GM19239 (cell line): ENCODE data around the gene PF4V1.

Source experiments
- DNase-seq: peaks from one replicate; pipeline ENCODE4 v3.0.0; 2011; ENCODE audit warnings: low spot score; ENCODE audit not compliant: insufficient read length
- FAIRE-seq: peaks from 2 replicates; lab custom pipeline; 2011; peaks lifted over from hg19 to GRCh38; lab: Jason Lieb, UNC

Gene PF4V1

GRCh38 chr4:73853246-73853704 lies at the start of gene PF4V1:
PF4V1 (plus strand) TSS chr4:73853296; CDS start chr4:73853363, 67 bp downstream.
- DNase-seq, result no peak
- no peak for FAIRE-seq

DNA sequence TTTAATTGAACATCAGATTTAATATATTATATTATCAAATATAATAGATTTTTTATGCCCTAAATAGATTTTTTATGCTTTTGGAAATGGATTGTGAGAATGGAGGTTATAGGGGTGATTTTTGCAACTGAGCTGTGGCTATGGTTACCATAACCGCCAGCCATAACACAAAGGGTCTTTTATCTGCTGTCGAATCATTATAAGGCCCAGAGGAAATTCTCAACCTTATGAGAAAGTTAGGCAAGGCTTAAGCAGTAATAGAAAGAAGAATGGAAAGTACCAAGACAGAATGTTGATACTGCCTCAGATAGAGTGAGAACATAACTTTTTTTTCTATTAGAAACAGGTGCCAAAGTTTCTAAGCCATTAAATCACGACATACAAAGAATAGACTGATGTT lies 42.9 kb upstream of the PF4V1 start:
- no peak for FAIRE-seq
- DNase-seq, result no peak

GRCh38 chr4:73811841-73812240 lies 41.3 kb upstream of the PF4V1 start:
- no peak for DNase-seq
- FAIRE-seq, result no peak

GRCh38 chr4:73814679-73815078 lies 38.4 kb upstream of the PF4V1 start:
- DNase-seq (no peak), FAIRE-seq (no peak)

DNA sequence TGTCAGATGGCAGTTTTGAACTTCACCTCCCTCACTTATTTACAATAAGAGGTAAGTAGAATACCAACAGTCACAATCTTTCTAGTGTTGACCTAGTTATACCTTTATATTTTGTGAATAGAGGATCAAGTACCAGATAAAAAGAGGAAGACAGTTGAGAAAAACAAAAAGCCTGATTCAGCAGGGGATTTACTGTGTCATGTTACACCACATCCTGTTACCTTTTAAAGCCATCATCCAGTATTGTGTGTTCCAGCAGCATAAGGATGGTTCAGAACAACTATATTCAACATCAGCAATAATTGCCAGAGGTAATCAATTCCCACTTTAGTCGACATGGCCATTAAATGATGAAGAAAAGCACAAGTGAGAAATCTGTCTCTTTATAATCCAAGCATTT lies 38.0 kb upstream of the PF4V1 start:
- DNase-seq (no peak), FAIRE-seq (no peak)

DNA sequence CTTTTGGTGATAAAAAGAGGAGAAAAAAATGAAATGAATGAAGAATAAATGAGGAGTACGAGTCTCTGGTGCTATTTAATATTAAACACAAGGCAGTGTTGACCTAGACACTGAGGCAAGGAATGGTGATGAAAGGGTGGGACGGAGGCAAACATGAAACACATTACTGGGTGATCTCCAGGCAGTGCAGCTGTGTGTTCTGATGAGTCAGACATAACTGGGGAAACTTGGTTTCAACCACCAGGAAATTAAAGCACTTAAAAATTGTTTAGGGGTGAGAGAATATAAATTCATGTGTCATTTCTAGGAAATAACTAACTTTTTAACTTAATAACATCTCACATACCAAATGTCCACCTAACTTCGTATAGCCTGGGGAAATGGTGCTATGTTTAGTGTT lies 36.3 kb upstream of the PF4V1 start:
- FAIRE-seq (no peak), DNase-seq (no peak)

GRCh38 chr4:73817341-73817740 lies 35.8 kb upstream of the PF4V1 start:
- no peak for FAIRE-seq
- no peak for DNase-seq

GRCh38 chr4:73821325-73821724 lies 31.8 kb upstream of the PF4V1 start:
- FAIRE-seq, result no peak
- no peak for DNase-seq

- no peak for DNase-seq
- FAIRE-seq, result no peak
Observed at GRCh38 chr4:73822389-73822788, 30.7 kb upstream of the PF4V1 start.

GRCh38 chr4:73822812-73823504 lies 30.1 kb upstream of the PF4V1 start:
- FAIRE-seq (no peak), DNase-seq (no peak)

DNA sequence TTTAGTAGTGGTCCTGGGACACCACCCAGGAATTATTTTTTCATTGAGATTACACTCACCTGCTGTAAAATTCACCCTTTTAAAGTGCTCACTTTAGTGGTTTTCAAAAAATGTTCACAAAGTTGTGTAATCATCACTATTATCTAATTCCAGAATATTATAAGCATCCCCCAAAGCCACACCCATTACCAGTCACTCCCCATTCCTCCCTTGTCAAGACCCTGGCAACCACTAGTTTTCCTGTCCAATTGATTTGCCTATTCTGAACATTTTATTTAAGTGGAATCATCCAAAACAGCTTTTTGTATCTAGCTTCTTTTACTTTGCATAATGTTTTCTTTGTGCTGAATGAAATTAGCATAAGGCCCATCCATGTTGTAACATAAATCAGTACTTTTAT lies 29.3 kb upstream of the PF4V1 start:
- no peak for DNase-seq
- no peak for FAIRE-seq

GRCh38 chr4:73828956-73829355 lies 24.1 kb upstream of the PF4V1 start:
- FAIRE-seq (no peak), DNase-seq (no peak)

DNA sequence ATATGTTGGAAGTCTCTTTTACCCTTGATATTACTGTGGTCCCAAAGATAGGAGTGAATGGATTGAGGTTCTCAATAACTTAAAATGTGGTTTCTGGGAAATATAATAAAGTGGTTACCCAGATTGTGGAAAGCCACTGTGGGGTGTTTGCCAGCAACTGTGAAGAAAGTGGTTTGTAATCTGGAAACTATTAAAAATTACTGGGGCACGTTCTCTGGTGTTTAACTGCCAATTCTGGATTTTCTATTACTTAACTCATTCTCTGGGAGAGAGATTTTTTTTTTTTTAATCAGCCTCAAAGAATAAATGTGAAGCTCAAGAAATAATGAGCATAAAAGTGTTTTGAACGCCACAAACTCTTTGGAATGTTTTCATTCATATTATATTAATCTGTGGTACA lies 21.5 kb upstream of the PF4V1 start:
- FAIRE-seq, result no peak
- no peak for DNase-seq

- no peak for FAIRE-seq
Observed at GRCh38 chr4:73832651-73833237, 20.4 kb upstream of the PF4V1 start.

GRCh38 chr4:73836373-73837279 lies 16.5 kb upstream of the PF4V1 start, which contains the start of gene CXCL6:
CXCL6 (plus strand) TSS chr4:73836678; CDS start chr4:73836751, 73 bp downstream.
- DNase-seq (no peak), FAIRE-seq (no peak)

More at GRCh38 chr4:73832651-73833237, 20.4 kb upstream of the PF4V1 start:
- no peak for DNase-seq

DNA sequence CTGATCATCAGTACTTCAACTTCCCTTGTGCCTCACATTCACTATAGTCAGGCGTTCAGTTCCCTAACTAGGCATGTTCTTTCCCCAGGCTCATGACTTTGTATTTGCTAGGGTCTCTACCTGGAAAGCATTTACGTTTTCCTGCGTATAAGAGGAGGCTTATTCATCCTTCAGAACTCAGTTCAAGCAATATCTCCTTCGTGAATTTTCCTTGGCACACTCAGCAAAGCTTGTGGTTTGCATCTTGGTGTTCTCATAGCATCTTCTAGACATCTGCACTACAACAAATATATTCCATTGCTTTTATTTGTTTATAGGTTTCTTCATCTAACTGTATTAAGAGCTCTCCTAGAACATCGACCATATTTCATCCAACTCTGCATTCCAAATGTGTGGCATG lies 14.0 kb upstream of the PF4V1 start:
- FAIRE-seq (no peak), DNase-seq (no peak)

DNA sequence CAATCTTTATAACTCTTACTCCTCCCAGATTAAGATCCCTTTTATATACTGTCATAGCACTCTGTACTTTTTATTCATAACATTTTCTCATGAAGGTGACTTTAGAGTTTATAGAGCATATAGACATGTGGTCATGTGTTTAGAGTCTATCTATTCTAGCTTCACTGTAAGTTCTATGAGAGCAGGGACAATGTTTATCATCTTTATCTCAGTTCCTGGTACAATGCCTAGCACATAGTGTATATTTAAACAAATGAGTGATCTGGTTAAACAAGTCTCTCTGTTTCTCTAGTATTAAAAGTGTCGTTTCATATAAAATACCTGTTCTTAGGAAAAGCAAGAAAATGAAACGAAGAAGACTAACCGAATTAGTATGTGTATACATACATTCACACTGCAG lies 13.4 kb upstream of the PF4V1 start:
- FAIRE-seq, result no peak

GRCh38 chr4:73841243-73841925 lies 11.7 kb upstream of the PF4V1 start:
- DNase-seq, result no peak

More for the DNA sequence above, 13.4 kb upstream of the PF4V1 start:
- DNase-seq, result no peak

GRCh38 chr4:73842696-73843095 lies 10.4 kb upstream of the PF4V1 start:
- FAIRE-seq (no peak), DNase-seq (no peak)

More at GRCh38 chr4:73841243-73841925, 11.7 kb upstream of the PF4V1 start:
- no peak for FAIRE-seq

DNA sequence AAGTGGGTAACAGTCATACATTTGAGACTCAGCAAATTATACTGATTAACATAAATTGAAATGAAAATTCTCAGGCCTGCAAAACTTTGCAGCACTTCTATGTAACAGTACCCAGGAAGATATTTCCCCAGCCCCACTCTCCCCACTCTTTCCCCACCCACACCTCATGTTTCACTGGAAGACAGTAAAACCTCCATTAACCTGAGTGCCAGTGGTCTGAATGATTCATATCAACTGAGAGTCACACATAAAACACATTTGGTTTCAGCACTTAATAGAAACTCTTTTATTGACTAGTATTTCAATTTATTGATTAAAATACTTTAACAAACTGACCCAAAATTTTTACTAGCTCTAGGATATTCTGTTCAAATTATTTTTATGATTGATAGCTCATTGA lies 9.7 kb upstream of the PF4V1 start:
- DNase-seq (no peak), FAIRE-seq (no peak)
